K562 (cell line): Measurements from ENCODE around the gene ZDHHC6. TPM values are rescaled to one million over a fixed set of nuclear protein-coding genes. Genes with fewer than 3 reads are reported as not detected.

Experiments
- ARHGAP35 ChIP-seq: fragments of 450-650 bp; IDR thresholded peaks from 2 replicates; pipeline ENCODE4 v1.6.1; 2018; ENCODE audit not compliant: partially characterized antibody
- DEAF1 ChIP-seq: fragments of 450-650 bp; formaldehyde crosslinking; IDR thresholded peaks from 2 replicates; pipeline ENCODE4 v1.4.0; 2020; ENCODE audit warnings: mild to moderate bottlenecking, moderate library complexity
- RBM17 ChIP-seq: fragments of 200-400 bp; formaldehyde crosslinking; IDR thresholded peaks from 2 replicates; pipeline ENCODE4 v1.6.1; 2017; ENCODE audit warnings: low read depth, mild to moderate bottlenecking, low read length, borderline replicate concordance
- REST ChIP-seq, 2 experiments: fragments of 450-650 bp; formaldehyde crosslinking in 1 of 2; IDR thresholded peaks; 2 replicates each; pipeline versions ENCODE4 v1.4.0 to v1.6.1; 2014 to 2020; ENCODE audit warnings: mild to moderate bottlenecking in 2 of 2, borderline replicate concordance in 1 of 2, low read depth in 1 of 2
- RFX7 ChIP-seq: fragments of 250-450 bp; sonication (Bioruptor Pico); IDR thresholded peaks from 2 replicates; pipeline ENCODE4 v1.5.1; 2021; ENCODE audit warnings: mild to moderate bottlenecking
- RNF219 ChIP-seq: fragments of 250-450 bp; sonication (Bioruptor Pico); IDR thresholded peaks from 2 replicates; pipeline ENCODE4 v1.5.0; 2022; ENCODE audit warnings: mild to moderate bottlenecking
- SREBF1 ChIP-seq: fragments of 150-350 bp; IDR thresholded peaks from 2 replicates; pipeline ENCODE4 v1.6.1; 2014; ENCODE audit warnings: antibody characterized with exemption, low read depth, low read length, borderline replicate concordance
- SRSF3 ChIP-seq: fragments of 200-400 bp; formaldehyde crosslinking; IDR thresholded peaks from 2 replicates; pipeline ENCODE4 v1.6.1; 2016; ENCODE audit warnings: mild to moderate bottlenecking, low read length, moderate library complexity; ENCODE audit not compliant: insufficient read depth
- TFE3 ChIP-seq: fragments of 450-650 bp; formaldehyde crosslinking; IDR thresholded peaks from 2 replicates; pipeline ENCODE4 v1.4.0; 2020; ENCODE audit warnings: mild to moderate bottlenecking, mixed read lengths
- ZBED1 ChIP-seq: IDR thresholded peaks from 2 replicates; pipeline ENCODE4 v1.6.1; 2014
- ZNF133 ChIP-seq: fragments of 250-450 bp; sonication (Bioruptor Pico); IDR thresholded peaks from 2 replicates; pipeline ENCODE4 v1.4.0; 2020; ENCODE audit warnings: mild to moderate bottlenecking
- ZNF717 ChIP-seq: fragments of 250-450 bp; sonication (Bioruptor Pico); IDR thresholded peaks from 2 replicates; pipeline ENCODE4 v1.5.0; 2021
- polyA plus RNA-seq, 8 experiments: library from polyadenylated mRNA; depleted of rRNA in 4 of 8; stranded (reverse) in 5 of 8; unstranded in 3 of 8; fragments of >200 nt; fragmentation: Nextera tagmentation in 2 of 8; fragmentation: Illumina TruSeq in 1 of 8; extraction: Ambion mirVana in 2 of 8; extraction: Trizol in 1 of 8; gene quantifications; 2 replicates each; pipeline versions ENCODE4 v1.2.1 to v1.2.3, GENCODE V29; 2011 to 2014; ENCODE audit warnings: inconsistent platforms in 1 of 8, missing spikeins in 1 of 8
- total RNA-seq, 7 experiments: library from RNA; depleted of rRNA in 6 of 7; stranded (reverse); fragments of >200 nt in 6 of 7; fragmentation: Illumina TruSeq in 2 of 7; extraction: Trizol in 2 of 7; gene quantifications; 2 replicates each; pipeline versions ENCODE4 v1.2.1 to v1.2.3, GENCODE V29; 2011 to 2021; ENCODE audit warnings: low replicate concordance in 1 of 7

Gene ZDHHC6
- total and polyA plus RNA-seq, 9 of the 15 experiments (the other 6 are each of a cell fraction or from before 2014, with no cell fraction given), result 13.6 to 30.5 (median 21.5) TPM

- TF ChIP-seq RBM17 (no peak), ZNF133 (CRISPR knock-in tag) (no peak), RFX7 (CRISPR knock-in tag) (no peak), ZBED1 (no peak), DEAF1 (CRISPR knock-in tag) (peak; percentile 49; the same call in 1 of the 2 replicates), ARHGAP35 (no peak), SRSF3 (no peak), SREBF1 (no peak), TFE3 (CRISPR knock-in tag) (no peak), REST (IDR thresholded peaks at IDR 0.05; ENCODE audit: borderline replicate concordance) (peak; percentile 46; the same call in 1 of the 2 replicates), REST (CRISPR knock-in tag; IDR thresholded peaks at IDR 0.05; ENCODE audit: low read depth) (no peak), RNF219 (CRISPR knock-in tag) (no peak), ZNF717 (CRISPR knock-in tag) (no peak)
Observed at GRCh38 chr10:112434988-112435619, 11.6 kb downstream of the ZDHHC6 start (continued).
